HG03095 (cell line): ENCODE data around the gene EYS.
"Not testable (repeated sequence)": the region's sequence is repeated elsewhere in the genome, so short reads cannot be mapped to it uniquely, and the experiment has no call there.

Experiments
- ATAC-seq: cut with Tn5 transposase; IDR thresholded peaks from one replicate; pipeline ENCODE4 v1.9.1; 2021; ENCODE audit warnings: moderate library complexity; ENCODE audit not compliant: unreplicated experiment

The EYS gene

DNA sequence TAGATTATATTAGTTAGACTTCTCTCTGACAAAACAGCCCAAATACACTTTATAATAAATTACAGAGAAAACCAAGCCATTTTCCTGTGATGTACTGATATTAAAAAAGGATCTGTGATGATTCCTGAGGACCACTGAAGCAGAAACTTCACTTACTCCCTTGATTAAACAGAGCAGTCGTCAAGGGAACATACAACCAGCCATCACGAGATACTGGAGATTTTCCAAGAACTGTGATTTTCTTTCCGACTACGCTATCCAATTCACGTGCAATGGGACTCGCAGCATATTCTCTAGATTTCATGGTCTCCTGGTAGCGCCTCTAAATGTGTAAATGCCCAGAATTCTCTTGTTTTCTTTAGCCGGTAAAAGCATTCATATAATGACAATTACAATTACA, 1694.0 kb downstream of the EYS start:
- no peak for ATAC-seq

- ATAC-seq = no peak
Observed at GRCh38 chr6:64012351-64013001, 1694.5 kb downstream of the EYS start.

GRCh38 chr6:64010666-64011065, 1696.4 kb downstream of the EYS start:
- ATAC-seq = no peak

DNA sequence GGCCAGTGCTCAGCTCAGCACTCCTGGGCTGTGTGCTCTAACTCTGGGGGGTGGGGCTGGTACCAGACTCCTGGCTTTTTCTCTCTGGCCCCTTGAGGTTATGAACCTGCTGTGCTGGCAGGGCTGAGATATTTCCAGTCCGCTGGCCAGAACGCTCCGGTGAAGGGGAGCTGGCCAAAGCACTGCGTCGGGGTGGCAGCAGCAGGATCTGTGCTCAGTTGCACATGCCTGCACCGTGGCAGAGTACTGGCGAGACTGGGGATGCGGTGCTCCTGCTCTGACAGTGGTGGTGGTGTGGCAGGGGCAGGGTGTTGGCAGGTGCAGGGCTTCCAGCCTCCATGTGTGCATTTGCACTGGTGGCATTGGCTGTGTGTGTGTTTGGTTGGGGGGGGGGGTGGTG, 1697.0 kb downstream of the EYS start:
- ATAC-seq = no peak

- no peak for ATAC-seq
Observed at GRCh38 chr6:64006246-64006645, 1700.8 kb downstream of the EYS start.

DNA sequence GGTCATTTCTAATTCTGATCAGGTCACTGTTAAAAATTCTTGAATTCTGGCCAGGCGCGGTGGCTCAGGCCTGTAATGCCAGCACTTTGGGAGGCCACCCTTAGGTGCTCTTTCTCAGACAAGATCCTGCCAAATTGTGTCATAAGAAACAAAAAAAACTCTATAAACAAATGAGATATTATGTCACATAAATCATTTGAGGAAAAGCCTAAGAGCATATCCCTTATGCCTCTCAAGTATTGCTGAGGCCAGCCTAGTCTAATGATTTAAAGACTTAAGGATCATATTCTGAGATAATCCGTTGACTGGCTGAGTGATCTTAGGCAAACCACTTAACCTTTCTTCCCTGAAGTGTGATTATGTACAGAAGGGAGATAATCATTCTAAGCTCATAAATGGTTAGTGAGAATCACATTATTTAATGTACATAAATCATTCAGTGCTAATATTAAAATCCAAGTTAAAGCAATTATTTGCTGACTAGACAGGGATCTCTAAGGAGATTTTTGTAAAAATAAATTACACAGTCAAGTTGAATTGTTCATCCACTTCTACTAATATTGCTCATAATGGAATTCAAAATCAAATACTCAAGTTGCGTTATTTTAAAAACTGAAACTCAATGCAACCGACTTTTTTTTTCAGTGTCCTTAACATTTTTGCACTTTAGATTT, 1706.1 kb downstream of the EYS start:
- no peak for ATAC-seq

- no peak for ATAC-seq
Observed at GRCh38 chr6:63999613-64000012, 1707.4 kb downstream of the EYS start.

GRCh38 chr6:63998991-63999390, 1708.0 kb downstream of the EYS start:
- no peak for ATAC-seq

GRCh38 chr6:63997734-63998133, 1709.3 kb downstream of the EYS start:
- ATAC-seq = no peak

DNA sequence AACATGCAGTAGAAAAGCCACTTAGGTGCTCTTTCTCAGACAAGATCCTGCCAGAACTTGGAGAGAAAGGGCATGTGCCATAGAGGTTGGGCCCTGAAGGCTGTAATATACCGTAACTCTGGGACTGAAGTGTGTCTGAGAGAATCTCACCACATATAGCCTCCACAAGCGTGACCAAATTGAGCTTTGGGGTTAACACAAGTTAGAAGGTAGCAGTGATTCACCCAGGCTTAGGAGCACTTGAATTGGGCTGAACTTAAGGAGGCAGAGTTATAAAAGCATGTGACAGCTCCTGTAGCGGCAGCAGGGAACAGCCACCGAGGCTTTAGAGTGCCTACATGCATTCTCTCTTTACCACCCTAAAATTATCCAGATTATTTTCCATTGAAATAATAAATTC, 1709.8 kb downstream of the EYS start:
- no peak for ATAC-seq

DNA sequence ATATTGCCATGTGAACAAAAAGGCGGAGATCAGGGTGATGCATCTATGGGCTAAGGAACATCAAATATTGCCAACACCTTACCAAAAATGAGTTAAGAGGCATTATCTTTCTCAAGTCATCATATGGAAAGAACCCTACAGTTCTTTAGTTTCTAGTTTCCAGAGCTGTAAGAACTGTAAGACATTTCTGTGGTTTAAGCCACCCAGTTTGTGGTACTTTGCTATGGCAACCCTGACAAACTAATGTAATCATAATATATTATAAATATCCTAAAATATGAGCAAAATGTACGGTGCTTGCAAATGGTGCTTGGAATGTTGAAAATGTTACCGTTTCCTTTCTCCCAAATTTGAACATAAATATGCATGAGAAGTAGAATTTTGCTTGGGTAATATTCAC, 1721.8 kb downstream of the EYS start:
- ATAC-seq = no peak

GRCh38 chr6:63975699-63976098, 1731.3 kb downstream of the EYS start:
- no peak for ATAC-seq

- ATAC-seq = no peak
Observed at GRCh38 chr6:63968650-63969049, 1738.4 kb downstream of the EYS start.

GRCh38 chr6:63964366-63964765, 1742.7 kb downstream of the EYS start:
- ATAC-seq = no peak

DNA sequence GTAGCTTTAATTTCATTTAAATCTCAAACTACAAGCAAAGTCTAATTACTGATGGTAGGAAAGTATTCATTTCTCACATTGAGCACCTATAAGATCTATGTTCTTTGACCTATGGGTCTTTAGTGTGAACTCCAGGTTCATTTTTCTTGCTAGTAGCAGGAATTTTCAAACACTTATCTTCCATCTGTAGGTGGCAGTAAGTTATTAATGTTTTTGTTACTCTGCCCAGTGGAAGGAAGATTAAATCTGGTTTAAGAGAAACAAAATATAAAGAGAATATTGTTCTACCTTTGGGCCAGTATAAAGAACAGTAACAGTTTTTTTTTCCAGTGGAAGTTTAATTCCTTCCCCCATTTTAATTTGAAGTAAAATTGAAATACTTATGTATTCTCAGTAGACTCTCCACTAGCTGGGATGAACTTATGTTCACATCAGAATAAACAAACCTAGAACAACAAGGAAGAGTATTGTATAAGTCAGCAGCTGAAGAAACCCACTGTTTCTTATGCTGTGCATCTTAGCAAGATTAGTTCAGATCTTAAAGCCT, 1743.2 kb downstream of the EYS start:
- ATAC-seq = no peak

GRCh38 chr6:63953336-63954021, 1753.5 kb downstream of the EYS start:
- ATAC-seq = not testable (repeated sequence)

- ATAC-seq = no peak
Observed at GRCh38 chr6:63947792-63948529, 1759.1 kb downstream of the EYS start.

DNA sequence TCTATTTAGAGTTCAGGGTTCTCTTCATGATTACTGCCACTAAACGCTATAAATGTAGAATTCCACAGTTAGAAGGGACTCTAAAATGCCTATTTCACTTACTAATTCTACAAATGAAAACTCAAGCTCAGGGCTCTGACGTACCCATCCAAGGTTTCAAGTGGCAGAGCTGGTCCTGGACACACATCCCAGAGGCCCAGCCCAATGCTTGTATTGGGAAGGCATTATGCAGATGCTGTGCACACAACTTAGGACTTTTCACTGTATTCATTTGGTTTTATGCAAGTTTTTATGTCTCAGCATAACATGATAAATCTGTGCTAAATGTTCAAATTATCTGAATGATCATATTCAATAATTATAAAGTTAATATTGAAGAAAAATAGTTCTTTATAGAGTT, 1761.0 kb downstream of the EYS start:
- no peak for ATAC-seq

DNA sequence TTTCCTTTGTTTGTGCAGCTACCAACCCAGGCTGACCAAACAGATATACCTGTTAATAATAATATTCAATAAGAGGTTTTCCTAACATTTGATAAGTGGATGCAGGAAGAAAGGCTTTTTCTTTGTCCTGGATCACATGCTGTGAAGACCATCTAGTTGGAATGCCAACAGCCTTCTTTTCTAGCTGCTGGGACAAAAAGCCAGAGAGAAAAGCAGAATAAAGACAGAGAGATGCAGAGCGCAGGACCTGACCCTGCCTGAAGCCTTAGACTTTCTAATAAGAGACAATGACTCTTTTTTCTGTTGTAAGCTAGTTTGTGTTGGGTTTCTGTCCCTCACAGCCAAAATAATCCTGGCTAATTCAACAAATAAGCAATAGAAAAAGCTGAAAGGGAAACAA, 1763.2 kb downstream of the EYS start:
- no peak for ATAC-seq

DNA sequence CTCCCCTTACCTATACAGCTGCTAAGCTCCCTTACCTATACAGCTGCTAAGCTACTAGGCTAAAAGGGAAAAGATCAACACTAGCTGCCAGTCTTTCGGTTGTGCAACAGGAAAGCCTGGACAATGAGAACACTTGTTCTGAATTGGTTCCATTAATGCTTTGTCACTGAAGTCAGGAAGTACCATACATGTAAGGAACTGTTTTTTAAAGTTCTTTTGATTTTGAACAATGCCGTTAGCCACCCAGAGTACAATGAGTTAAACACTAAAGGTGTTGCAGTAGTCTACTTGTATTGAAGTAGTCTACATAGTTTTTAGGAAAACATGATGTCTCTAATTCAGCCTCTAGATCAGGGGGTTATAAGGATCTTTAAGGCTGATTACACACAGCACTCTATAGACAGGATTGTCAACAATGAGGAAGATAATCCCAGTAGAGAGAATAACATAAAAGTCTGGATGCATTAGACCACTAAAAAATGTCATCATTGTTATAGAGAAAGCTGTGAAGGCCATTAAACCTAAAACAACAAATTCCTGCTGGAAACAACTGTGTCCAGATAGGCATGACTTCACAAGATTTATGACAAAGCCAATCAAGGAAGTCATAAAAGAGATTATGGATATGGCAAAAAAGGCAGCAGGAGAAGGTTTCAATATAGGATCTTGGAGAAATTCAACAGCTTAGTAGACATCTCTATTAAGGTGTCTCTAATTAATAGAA, 1765.1 kb downstream of the EYS start:
- no peak for ATAC-seq

DNA sequence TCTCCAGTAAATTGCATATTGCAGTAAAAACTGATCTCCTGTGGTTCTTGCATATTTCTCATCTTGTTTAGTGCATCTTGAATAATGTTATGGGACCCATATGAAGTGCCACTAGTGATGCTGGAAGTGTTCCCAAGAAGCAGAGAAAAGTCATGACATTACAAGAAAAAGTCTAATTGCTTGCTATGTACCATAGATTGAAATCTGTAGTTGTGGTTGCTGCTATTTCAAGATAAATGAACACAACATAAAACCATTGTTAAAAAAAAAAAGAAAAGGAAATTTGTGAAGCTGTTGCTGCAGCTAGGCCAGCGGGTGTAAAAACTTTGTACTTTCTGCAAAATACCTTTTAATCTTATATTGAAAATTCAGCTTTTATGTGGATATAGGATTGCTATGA, 1767.0 kb downstream of the EYS start:
- ATAC-seq = no peak
